ENCODE measurements around the gene PRDM16. TPM values are rescaled to one million over a fixed set of nuclear protein-coding genes. Genes with fewer than 3 reads are reported as not detected.

The PRDM16 gene
- total RNA-seq, 1 experiment from 2014 or later, result 22.3 TPM

DNA sequence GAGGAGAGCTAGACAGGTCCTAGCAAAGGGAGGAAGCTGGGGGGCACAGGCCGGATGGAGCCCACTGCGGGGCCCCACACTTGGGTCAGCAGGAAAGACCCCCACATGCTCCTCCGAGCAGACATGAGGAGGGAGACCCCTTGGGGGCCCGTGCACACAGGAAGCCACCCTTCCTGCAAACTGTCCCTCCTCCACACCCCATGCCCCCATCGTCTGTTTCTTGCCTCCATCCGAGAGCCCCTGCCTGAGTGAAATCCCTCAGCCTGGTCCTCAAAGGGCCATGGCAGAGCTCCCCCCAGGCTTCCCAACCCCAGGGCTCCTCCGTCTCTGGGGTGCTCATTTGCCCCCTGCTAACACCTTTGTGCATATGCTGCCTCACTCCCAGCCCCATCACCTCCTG, 168.0 kb downstream of the PRDM16 start:
- DNase-seq (ENCODE audit: low read depth, low spot score) (no peak), ATAC-seq (no peak)
- H3K9me3 ChIP-seq (ENCODE audit: control insufficient read depth, insufficient read depth, low read depth, low read length), result no peaks in the 10 kb centered on the region
- BruUV-seq (replicated peaks), result no TSS peak
- ChIA-PET POLR2A (no interaction called here), CTCF (no interaction called here)
- H3K36me3 ChIP-seq (ENCODE audit: control insufficient read depth, insufficient read depth, low read length), result no peaks in the 10 kb centered on the region
- intact Hi-C loops (cut with micrococcal nuclease; ENCODE audit: unreplicated experiment) (no loop called here), in situ Hi-C loops (cut with HindIII; ENCODE audit: low pct_unique_long_range_greater_than_20kb, low sequenced_read_pairs) (no loop called here)
- TF ChIP-seq POLR2AphosphoS5 (IDR thresholded peaks at IDR 0.05; ENCODE audit: low read depth, low read length), result no peak
- TF ChIP-seq, protein P1, sequence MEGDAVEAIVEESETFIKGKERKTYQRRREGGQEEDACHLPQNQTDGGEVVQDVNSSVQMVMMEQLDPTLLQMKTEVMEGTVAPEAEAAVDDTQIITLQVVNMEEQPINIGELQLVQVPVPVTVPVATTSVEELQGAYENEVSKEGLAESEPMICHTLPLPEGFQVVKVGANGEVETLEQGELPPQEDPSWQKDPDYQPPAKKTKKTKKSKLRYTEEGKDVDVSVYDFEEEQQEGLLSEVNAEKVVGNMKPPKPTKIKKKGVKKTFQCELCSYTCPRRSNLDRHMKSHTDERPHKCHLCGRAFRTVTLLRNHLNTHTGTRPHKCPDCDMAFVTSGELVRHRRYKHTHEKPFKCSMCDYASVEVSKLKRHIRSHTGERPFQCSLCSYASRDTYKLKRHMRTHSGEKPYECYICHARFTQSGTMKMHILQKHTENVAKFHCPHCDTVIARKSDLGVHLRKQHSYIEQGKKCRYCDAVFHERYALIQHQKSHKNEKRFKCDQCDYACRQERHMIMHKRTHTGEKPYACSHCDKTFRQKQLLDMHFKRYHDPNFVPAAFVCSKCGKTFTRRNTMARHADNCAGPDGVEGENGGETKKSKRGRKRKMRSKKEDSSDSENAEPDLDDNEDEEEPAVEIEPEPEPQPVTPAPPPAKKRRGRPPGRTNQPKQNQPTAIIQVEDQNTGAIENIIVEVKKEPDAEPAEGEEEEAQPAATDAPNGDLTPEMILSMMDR (IDR thresholded peaks at IDR 0.05), result no peak
- TF ChIP-seq SIN3A (IDR thresholded peaks at IDR 0.05; ENCODE audit: borderline replicate concordance, insufficient read depth, low read depth, low read length), result no peak
- no peak for TF ChIP-seq TCF7L2 (IDR thresholded peaks at IDR 0.05; ENCODE audit: low read depth, low read length)
- no peak overlapping the region for H3K27ac ChIP-seq (ENCODE audit: low read length)
- H3K4me1 ChIP-seq (ENCODE audit: control insufficient read depth, insufficient read depth, low read length), result no peaks in the 10 kb centered on the region
- H3K4me3 ChIP-seq (ENCODE audit: low read depth in 2 of 2, low read length in 2 of 2), result no peak overlapping the region
- no peaks in the 10 kb centered on the region for H3K27me3 ChIP-seq (ENCODE audit: control insufficient read depth, insufficient read depth, low read length)

DNA sequence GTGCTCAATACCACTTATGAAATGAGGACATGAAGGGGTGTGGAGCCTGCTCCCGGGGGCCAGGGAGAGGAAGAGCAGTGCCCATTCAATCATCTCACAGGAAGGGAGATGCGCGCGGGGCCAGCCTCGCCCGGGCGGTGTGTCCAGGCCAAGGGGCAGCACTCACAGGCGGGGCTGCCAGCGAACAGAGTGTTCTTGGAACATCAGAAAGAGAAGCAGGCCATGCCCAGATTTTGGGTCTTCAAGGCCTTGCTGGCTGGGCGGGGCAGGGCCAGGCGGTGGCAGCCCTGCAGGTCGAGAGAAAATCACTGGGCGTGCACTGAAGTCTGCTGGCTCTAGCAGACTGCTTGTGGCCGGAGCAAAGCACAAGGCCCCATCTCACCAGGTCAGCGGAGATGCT, 168.6 kb downstream of the PRDM16 start:
- no peak for TF ChIP-seq SIN3A (IDR thresholded peaks at IDR 0.05; ENCODE audit: borderline replicate concordance, insufficient read depth, low read depth, low read length)
- TF ChIP-seq TCF7L2 (IDR thresholded peaks at IDR 0.05; ENCODE audit: low read depth, low read length), result no peak
- TF ChIP-seq, protein P2, sequence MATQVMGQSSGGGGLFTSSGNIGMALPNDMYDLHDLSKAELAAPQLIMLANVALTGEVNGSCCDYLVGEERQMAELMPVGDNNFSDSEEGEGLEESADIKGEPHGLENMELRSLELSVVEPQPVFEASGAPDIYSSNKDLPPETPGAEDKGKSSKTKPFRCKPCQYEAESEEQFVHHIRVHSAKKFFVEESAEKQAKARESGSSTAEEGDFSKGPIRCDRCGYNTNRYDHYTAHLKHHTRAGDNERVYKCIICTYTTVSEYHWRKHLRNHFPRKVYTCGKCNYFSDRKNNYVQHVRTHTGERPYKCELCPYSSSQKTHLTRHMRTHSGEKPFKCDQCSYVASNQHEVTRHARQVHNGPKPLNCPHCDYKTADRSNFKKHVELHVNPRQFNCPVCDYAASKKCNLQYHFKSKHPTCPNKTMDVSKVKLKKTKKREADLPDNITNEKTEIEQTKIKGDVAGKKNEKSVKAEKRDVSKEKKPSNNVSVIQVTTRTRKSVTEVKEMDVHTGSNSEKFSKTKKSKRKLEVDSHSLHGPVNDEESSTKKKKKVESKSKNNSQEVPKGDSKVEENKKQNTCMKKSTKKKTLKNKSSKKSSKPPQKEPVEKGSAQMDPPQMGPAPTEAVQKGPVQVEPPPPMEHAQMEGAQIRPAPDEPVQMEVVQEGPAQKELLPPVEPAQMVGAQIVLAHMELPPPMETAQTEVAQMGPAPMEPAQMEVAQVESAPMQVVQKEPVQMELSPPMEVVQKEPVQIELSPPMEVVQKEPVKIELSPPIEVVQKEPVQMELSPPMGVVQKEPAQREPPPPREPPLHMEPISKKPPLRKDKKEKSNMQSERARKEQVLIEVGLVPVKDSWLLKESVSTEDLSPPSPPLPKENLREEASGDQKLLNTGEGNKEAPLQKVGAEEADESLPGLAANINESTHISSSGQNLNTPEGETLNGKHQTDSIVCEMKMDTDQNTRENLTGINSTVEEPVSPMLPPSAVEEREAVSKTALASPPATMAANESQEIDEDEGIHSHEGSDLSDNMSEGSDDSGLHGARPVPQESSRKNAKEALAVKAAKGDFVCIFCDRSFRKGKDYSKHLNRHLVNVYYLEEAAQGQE (IDR thresholded peaks at IDR 0.05; ENCODE audit: insufficient read depth in 1 of 2, low read depth in 2 of 2, low read length in 1 of 2), result no peak
- H3K9me3 ChIP-seq (ENCODE audit: control insufficient read depth, insufficient read depth, low read depth, low read length), result no peaks in the 10 kb centered on the region
- intact Hi-C loops (cut with micrococcal nuclease; ENCODE audit: unreplicated experiment), result no loop called here
- ATAC-seq (no peak), DNase-seq (ENCODE audit: low read depth, low spot score) (no peak)
- no peak overlapping the region for H3K4me3 ChIP-seq (ENCODE audit: low read depth in 2 of 2, low read length in 2 of 2)
- ChIA-PET CTCF (no interaction called here), POLR2A (no interaction called here)
- no peak overlapping the region for H3K27ac ChIP-seq (ENCODE audit: low read length)
- H3K36me3 ChIP-seq (ENCODE audit: control insufficient read depth, insufficient read depth, low read length), result no peaks in the 10 kb centered on the region
- no TSS peak for BruUV-seq (replicated peaks)
- in situ Hi-C loops (cut with HindIII; ENCODE audit: low pct_unique_long_range_greater_than_20kb, low sequenced_read_pairs), result no loop called here
- H3K4me1 ChIP-seq (ENCODE audit: control insufficient read depth, insufficient read depth, low read length), result no peaks in the 10 kb centered on the region
- no peaks in the 10 kb centered on the region for H3K27me3 ChIP-seq (ENCODE audit: control insufficient read depth, insufficient read depth, low read length)

DNA sequence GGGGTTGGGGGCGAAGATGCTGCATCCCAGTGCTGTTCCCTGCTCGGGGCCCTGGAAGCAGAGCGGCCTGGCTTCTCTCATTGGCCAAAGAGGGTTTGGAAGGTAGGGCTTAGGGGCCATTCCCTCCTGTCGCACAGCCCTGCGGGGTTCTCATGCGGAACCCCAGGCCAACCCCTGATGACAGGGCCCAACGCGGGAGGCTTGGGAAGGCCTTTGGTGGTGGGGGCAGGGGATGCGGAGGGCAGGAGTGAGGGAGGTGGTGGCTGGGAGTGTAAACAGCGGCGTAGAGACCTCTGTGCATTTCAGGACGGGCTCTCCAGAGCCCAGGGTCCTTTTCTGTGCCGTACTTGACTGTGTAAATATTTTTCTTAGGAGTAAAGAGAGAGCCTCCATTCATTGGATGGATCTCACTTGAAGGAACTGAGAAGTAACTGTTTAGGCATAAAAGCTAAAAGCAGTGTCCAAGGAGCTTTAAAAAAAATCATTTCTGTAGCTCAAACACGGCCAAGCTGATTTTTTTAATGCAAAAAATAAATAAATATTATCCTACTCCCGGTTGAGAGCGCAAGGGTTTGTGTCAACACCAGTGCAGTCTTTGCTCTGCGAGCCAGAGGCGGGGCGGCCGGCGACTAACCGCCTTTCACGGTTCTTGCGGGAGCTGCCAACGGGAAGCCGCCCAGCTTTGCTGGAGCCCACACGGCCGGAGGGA, 169.1 kb downstream of the PRDM16 start:
- DNase-seq (ENCODE audit: low read depth, low spot score) (no peak), ATAC-seq (no peak)
- no TSS peak for BruUV-seq (replicated peaks)
- no peak overlapping the region for H3K27ac ChIP-seq (ENCODE audit: low read length)
- H3K4me3 ChIP-seq (ENCODE audit: low read depth in 2 of 2, low read length in 2 of 2), result no peak overlapping the region
- in situ Hi-C loops (cut with HindIII; ENCODE audit: low pct_unique_long_range_greater_than_20kb, low sequenced_read_pairs), result no loop called here
- H3K9me3 ChIP-seq (ENCODE audit: control insufficient read depth, insufficient read depth, low read depth, low read length), result no peaks in the 10 kb centered on the region
- no peak for TF ChIP-seq SIN3A (IDR thresholded peaks at IDR 0.05; ENCODE audit: borderline replicate concordance, insufficient read depth, low read depth, low read length)
- TF ChIP-seq, protein P1 (IDR thresholded peaks at IDR 0.05), result no peak
- TF ChIP-seq POLR2AphosphoS5 (IDR thresholded peaks at IDR 0.05; ENCODE audit: low read depth, low read length), result no peak
- TF ChIP-seq, protein P2 (IDR thresholded peaks at IDR 0.05; ENCODE audit: insufficient read depth in 1 of 2, low read depth in 2 of 2, low read length in 1 of 2), result no peak
- no peak for TF ChIP-seq TCF7L2 (IDR thresholded peaks at IDR 0.05; ENCODE audit: low read depth, low read length)
- H3K4me1 ChIP-seq (ENCODE audit: control insufficient read depth, insufficient read depth, low read length), result no peaks in the 10 kb centered on the region
- ChIA-PET POLR2A (no interaction called here), CTCF (no interaction called here)
- intact Hi-C loops (cut with micrococcal nuclease; ENCODE audit: unreplicated experiment), result no loop called here
- no peaks in the 10 kb centered on the region for H3K27me3 ChIP-seq (ENCODE audit: control insufficient read depth, insufficient read depth, low read length)
- H3K36me3 ChIP-seq (ENCODE audit: control insufficient read depth, insufficient read depth, low read length), result no peaks in the 10 kb centered on the region
